Measurements from ENCODE around the gene SSH2.

SSH2 gene

GRCh38 chr17:29589524-29590410 is 340.3 kb downstream of the SSH2 start, which contains the start of gene GIT1:
Gene GIT1 (minus strand): TSS chr17:29589648. CDS start chr17:29589378, 270 bp downstream.
- peak; percentile 94 for DNase-seq (ENCODE audit: low spot score)

GRCh38 chr17:29588562-29589411 is 341.2 kb downstream of the SSH2 start:
- no peak for DNase-seq (ENCODE audit: low spot score)

- DNase-seq (ENCODE audit: low spot score) = no peak
Measured at GRCh38 chr17:29588017-29588561, 341.9 kb downstream of the SSH2 start.

- DNase-seq (ENCODE audit: low spot score) = no peak
Measured at GRCh38 chr17:29587591-29587990, 342.4 kb downstream of the SSH2 start.

- no peak for DNase-seq (ENCODE audit: low spot score)
Measured at GRCh38 chr17:29586676-29587469, 343.2 kb downstream of the SSH2 start.

GRCh38 chr17:29585080-29585751 is 344.8 kb downstream of the SSH2 start:
- DNase-seq (ENCODE audit: low spot score) = no peak

GRCh38 chr17:29584452-29585079 is 345.5 kb downstream of the SSH2 start:
- DNase-seq (ENCODE audit: low spot score) = no peak

GRCh38 chr17:29583324-29584248 is 346.4 kb downstream of the SSH2 start:
- no peak for DNase-seq (ENCODE audit: low spot score)

GRCh38 chr17:29582772-29583171 is 347.3 kb downstream of the SSH2 start:
- DNase-seq (ENCODE audit: low spot score) = peak; percentile 89

GRCh38 chr17:29582254-29582765 is 347.7 kb downstream of the SSH2 start:
- DNase-seq (ENCODE audit: low spot score) = no peak

GRCh38 chr17:29581583-29582253 is 348.3 kb downstream of the SSH2 start:
- DNase-seq (ENCODE audit: low spot score) = no peak

- no peak for DNase-seq (ENCODE audit: low spot score)
Measured at GRCh38 chr17:29579866-29580771, 349.9 kb downstream of the SSH2 start.

GRCh38 chr17:29578626-29579485 is 351.2 kb downstream of the SSH2 start:
- DNase-seq (ENCODE audit: low spot score) = no peak

GRCh38 chr17:29577385-29578211 is 352.4 kb downstream of the SSH2 start:
- no peak for DNase-seq (ENCODE audit: low spot score)

- DNase-seq (ENCODE audit: low spot score) = no peak
Measured at GRCh38 chr17:29577001-29577370, 353.0 kb downstream of the SSH2 start.
